HG03521 (cell line): Measurements from ENCODE around the gene EDDM3A.

Experiments
- ATAC-seq: cut with Tn5 transposase; IDR thresholded peaks from one replicate; pipeline ENCODE4 v1.9.1; 2021; ENCODE audit warnings: mild to moderate bottlenecking, moderate library complexity; ENCODE audit not compliant: unreplicated experiment

EDDM3A gene

DNA sequence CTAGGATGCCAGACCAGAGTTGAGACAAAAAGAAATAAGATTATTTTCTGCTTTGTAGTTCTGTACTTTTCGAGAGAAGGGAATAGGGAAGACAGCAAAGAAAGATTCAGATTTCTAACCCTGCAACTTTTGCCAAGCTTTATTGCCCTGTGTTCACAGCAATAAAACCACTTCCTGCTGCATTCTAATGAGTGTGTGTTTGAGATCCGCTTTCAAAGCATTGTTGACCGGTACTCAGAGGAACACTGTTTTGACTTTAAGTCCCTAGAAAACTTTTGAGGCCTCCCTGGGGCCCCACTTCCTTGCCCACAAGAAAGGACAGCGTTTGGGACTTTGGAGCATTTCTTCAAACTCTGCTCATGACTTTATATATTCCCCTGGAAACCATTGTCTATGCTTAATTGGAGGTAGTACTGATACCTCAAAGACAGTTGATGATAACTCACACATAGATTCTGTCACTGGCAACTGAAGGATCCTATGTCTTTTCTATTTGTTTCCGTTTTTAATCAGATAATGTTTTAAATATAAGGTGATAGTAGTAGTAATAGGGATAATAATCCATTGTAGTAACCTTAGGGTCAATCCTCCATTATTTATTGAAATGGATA, 36.7 kb downstream of the EDDM3A start:
- no peak for ATAC-seq

- no peak for ATAC-seq
Observed at GRCh38 chr14:20787025-20787424, 41.3 kb downstream of the EDDM3A start.

DNA sequence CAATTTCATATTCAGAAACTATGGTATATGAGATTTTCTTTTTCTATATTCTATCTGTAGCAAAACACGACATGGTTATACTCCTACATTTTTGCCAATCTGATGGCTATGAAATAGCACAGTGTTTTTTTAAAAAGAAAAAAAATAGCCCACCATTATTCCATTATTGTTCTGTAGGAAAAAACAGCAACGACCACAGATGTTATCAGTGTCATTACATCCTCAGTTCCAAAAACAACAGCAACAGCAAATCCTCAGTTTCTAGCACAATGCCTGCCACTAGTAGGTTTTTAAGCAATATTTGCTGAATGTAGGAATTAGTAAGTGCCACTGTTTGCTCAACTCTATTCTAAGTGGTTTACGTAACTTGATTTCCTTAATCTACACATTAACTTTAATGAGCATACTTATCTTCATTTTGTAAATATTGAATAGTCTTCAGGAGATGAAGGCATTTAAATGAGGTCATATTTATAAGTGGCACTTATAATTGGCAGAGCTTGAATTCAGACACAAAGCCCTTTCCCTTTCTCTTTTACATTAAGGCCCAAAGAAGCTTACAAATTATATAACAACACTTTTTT, 43.6 kb downstream of the EDDM3A start:
- ATAC-seq: no peak

GRCh38 chr14:20790464-20791116, 44.9 kb downstream of the EDDM3A start:
- ATAC-seq: no peak

GRCh38 chr14:20791187-20791586, 45.5 kb downstream of the EDDM3A start:
- no peak for ATAC-seq

DNA sequence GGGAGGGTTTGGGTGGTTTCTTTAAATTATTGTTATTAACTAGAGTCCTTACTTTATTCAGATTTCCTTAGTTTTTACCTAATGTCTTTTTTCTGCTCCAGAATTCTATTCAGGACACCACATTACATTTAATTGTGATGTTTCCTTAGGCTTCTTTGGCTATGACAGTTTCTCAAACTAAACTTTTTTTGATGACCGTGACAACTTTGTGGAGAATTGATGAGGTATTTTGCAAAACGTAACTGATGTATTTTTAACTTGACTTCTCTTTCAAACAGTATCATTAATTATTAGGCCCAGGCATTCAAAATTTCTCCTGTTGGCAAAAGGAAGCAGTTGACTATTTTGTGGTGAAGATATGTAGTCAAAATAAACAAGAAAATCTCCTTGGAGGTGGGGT, 45.9 kb downstream of the EDDM3A start:
- no peak for ATAC-seq

GRCh38 chr14:20792556-20792955, 46.9 kb downstream of the EDDM3A start:
- ATAC-seq: no peak

DNA sequence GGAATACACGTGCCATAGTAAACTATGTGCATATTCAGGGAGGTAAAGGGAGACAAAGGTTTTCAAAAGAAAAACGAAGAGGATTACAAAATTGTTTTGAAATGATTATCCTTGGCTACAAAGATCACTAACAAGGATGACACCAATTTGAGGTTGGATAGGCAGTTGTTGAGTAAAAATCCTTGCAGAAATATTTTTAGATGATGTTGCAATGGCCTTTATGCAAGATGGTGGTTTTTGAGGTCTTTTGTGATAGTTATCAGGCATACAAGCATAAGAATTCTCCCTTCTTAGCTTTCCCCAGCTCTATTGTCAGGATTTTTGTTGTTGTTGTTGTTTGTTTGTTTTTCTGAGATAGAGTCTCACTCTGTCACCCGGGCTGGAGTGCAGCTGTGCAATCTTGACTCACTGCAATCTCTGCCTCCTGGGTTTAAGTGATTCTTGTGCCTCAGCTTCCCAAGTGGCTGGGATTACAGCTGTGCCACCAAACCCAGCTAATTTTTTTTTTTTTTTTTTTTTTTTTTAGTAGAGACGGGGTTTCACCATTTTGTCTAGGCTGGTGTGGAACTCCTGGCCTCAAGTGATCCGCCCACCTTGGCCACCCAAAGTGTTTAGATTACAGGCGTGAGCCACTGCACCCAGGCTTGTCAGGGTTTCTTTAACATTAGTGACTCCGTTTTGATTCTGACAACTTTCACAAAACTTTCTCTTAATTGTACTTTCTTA, 49.1 kb downstream of the EDDM3A start:
- no peak for ATAC-seq

- no peak for ATAC-seq
Observed at GRCh38 chr14:20797164-20797563, 51.5 kb downstream of the EDDM3A start.
